ENCODE results near the gene SLC22A31.
"Not testable (repeated sequence)": the region's sequence is repeated elsewhere in the genome, so short reads cannot be mapped to it uniquely, and the experiment has no call there.

The SLC22A31 gene

DNA sequence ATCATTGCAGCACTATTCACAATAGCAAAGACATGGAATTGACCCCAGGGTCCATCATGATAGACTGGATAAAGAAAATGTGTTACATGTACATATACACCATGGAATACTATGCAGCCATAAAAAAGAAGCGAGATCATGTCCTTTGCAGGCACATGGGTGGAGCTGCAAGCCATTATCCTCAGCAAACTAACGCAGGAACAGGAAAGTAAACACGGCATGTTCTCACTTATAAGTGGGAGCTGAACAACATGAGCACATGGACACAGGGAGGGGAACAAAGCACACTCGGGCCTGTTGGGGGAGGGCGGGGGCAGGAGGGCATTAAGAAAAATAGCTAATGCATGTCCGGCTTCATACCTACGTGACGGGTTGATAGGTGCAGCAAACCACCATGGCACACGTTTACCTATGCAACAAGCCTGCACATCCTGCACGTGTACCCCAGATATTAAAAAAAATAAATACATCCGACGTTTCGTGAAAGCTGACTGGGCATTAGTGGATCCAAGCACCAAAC, 46.1 kb upstream of the SLC22A31 start:
- ATAC-seq, result no peak
- TF ChIP-seq RARB (CRISPR knock-in tag; IDR thresholded peaks at IDR 0.05) (no peak), ESRRG (CRISPR knock-in tag; IDR thresholded peaks at IDR 0.05) (no peak), ISL1 (CRISPR knock-in tag; IDR thresholded peaks at IDR 0.05) (no peak), ARNTL (CRISPR knock-in tag; IDR thresholded peaks at IDR 0.05; ENCODE audit: borderline replicate concordance, low read depth) (no peak), CSDC2 (CRISPR knock-in tag; IDR thresholded peaks at IDR 0.05) (no peak), GLIS3 (CRISPR knock-in tag; IDR thresholded peaks at IDR 0.05) (no peak)
- TF ChIP-seq, protein P1, sequence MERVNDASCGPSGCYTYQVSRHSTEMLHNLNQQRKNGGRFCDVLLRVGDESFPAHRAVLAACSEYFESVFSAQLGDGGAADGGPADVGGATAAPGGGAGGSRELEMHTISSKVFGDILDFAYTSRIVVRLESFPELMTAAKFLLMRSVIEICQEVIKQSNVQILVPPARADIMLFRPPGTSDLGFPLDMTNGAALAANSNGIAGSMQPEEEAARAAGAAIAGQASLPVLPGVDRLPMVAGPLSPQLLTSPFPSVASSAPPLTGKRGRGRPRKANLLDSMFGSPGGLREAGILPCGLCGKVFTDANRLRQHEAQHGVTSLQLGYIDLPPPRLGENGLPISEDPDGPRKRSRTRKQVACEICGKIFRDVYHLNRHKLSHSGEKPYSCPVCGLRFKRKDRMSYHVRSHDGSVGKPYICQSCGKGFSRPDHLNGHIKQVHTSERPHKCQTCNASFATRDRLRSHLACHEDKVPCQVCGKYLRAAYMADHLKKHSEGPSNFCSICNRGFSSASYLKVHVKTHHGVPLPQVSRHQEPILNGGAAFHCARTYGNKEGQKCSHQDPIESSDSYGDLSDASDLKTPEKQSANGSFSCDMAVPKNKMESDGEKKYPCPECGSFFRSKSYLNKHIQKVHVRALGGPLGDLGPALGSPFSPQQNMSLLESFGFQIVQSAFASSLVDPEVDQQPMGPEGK (CRISPR knock-in tag; IDR thresholded peaks at IDR 0.05; ENCODE audit: borderline replicate concordance), result no peak

DNA sequence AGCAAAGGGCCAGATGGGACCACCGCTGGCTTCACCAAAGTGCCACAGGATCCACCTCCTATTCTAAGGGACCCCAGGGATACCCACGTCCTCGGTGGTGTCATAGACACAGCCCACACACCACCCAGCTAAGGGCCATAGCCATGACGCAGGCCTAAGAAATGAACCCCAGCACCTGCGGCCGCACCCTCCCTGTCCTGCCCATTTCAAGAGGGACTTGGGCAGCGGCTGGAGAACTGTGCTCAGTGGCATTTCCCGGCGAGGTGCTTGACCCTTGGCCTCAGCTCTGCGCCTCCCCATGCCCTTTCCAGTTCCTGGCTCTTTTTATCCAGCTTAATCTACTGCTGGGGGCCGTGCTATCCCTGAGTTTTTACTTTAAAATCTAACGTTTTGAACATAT, 44.4 kb upstream of the SLC22A31 start:
- TF ChIP-seq SNAI2 (CRISPR knock-in tag; IDR thresholded peaks at IDR 0.05) (no peak), GLIS3 (CRISPR knock-in tag; IDR thresholded peaks at IDR 0.05) (no peak), OSR1 (CRISPR knock-in tag; IDR thresholded peaks at IDR 0.05) (no peak), ISL1 (CRISPR knock-in tag; IDR thresholded peaks at IDR 0.05) (no peak), PPARA (CRISPR knock-in tag; IDR thresholded peaks at IDR 0.05; ENCODE audit: borderline replicate concordance) (no peak), ESRRG (CRISPR knock-in tag; IDR thresholded peaks at IDR 0.05) (no peak), TCF4 (CRISPR knock-in tag; IDR thresholded peaks at IDR 0.05; ENCODE audit: borderline replicate concordance) (no peak), RARB (CRISPR knock-in tag; IDR thresholded peaks at IDR 0.05) (no peak), ZC3H10 (CRISPR knock-in tag; IDR thresholded peaks at IDR 0.05) (no peak)
- TF ChIP-seq, protein P2, sequence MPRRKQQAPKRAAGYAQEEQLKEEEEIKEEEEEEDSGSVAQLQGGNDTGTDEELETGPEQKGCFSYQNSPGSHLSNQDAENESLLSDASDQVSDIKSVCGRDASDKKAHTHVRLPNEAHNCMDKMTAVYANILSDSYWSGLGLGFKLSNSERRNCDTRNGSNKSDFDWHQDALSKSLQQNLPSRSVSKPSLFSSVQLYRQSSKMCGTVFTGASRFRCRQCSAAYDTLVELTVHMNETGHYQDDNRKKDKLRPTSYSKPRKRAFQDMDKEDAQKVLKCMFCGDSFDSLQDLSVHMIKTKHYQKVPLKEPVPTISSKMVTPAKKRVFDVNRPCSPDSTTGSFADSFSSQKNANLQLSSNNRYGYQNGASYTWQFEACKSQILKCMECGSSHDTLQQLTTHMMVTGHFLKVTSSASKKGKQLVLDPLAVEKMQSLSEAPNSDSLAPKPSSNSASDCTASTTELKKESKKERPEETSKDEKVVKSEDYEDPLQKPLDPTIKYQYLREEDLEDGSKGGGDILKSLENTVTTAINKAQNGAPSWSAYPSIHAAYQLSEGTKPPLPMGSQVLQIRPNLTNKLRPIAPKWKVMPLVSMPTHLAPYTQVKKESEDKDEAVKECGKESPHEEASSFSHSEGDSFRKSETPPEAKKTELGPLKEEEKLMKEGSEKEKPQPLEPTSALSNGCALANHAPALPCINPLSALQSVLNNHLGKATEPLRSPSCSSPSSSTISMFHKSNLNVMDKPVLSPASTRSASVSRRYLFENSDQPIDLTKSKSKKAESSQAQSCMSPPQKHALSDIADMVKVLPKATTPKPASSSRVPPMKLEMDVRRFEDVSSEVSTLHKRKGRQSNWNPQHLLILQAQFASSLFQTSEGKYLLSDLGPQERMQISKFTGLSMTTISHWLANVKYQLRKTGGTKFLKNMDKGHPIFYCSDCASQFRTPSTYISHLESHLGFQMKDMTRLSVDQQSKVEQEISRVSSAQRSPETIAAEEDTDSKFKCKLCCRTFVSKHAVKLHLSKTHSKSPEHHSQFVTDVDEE (CRISPR knock-in tag; IDR thresholded peaks at IDR 0.05), result no peak
- TF ChIP-seq, protein P3, sequence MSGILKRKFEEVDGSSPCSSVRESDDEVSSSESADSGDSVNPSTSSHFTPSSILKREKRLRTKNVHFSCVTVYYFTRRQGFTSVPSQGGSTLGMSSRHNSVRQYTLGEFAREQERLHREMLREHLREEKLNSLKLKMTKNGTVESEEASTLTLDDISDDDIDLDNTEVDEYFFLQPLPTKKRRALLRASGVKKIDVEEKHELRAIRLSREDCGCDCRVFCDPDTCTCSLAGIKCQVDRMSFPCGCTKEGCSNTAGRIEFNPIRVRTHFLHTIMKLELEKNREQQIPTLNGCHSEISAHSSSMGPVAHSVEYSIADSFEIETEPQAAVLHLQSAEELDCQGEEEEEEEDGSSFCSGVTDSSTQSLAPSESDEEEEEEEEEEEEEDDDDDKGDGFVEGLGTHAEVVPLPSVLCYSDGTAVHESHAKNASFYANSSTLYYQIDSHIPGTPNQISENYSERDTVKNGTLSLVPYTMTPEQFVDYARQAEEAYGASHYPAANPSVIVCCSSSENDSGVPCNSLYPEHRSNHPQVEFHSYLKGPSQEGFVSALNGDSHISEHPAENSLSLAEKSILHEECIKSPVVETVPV (CRISPR knock-in tag; IDR thresholded peaks at IDR 0.05), result no peak
- TF ChIP-seq, protein P4, sequence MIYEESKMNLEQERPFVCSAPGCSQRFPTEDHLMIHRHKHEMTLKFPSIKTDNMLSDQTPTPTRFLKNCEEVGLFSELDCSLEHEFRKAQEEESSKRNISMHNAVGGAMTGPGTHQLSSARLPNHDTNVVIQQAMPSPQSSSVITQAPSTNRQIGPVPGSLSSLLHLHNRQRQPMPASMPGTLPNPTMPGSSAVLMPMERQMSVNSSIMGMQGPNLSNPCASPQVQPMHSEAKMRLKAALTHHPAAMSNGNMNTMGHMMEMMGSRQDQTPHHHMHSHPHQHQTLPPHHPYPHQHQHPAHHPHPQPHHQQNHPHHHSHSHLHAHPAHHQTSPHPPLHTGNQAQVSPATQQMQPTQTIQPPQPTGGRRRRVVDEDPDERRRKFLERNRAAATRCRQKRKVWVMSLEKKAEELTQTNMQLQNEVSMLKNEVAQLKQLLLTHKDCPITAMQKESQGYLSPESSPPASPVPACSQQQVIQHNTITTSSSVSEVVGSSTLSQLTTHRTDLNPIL (CRISPR knock-in tag; IDR thresholded peaks at IDR 0.05; ENCODE audit: low read depth), result no peak
- TF ChIP-seq, protein P1 (CRISPR knock-in tag; IDR thresholded peaks at IDR 0.05; ENCODE audit: borderline replicate concordance), result no peak
- no peak for ATAC-seq

DNA sequence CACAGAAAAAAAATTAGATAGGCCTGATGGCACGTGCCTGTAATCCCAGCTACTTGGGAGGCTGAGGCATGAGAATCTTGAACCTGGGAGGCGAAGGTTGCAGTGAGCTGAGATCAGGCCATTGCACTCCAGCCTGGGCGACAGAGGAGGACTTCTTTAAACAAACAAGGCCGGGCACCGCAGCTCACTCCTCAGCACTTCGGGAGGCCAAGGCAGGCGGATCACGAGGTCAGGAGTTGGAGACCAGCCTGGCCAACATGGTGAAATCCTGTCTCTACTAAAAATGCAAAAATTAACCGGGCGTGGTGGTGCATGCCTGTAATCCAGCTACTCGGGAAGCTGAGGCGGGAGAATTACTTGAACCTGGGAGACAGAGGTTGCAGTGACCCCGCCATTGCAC, 43.9 kb upstream of the SLC22A31 start:
- not testable (repeated sequence) for ATAC-seq

DNA sequence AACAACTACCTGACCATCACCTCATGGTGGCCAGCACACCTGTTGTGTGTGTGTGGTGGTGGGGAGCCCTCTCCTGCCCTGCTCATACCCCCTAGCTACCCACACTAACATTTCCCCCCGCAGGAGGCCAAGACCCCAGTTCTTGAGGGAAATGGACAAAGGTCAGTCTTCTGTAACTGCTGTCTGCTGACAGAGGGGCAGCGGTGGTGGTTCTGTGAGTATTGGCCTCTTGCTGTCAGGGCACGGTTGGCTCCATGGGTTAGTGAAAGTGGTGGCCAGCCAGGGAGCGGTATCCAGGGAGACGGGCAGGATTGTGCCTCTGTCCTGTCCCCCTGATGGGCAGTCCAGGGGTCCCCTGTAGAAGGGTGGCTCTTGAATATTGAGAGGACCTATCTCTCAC, 43.3 kb upstream of the SLC22A31 start:
- ATAC-seq, result no peak
- TF ChIP-seq ZFP30 (CRISPR knock-in tag; IDR thresholded peaks at IDR 0.05), result no peak
- TF ChIP-seq, protein P5, sequence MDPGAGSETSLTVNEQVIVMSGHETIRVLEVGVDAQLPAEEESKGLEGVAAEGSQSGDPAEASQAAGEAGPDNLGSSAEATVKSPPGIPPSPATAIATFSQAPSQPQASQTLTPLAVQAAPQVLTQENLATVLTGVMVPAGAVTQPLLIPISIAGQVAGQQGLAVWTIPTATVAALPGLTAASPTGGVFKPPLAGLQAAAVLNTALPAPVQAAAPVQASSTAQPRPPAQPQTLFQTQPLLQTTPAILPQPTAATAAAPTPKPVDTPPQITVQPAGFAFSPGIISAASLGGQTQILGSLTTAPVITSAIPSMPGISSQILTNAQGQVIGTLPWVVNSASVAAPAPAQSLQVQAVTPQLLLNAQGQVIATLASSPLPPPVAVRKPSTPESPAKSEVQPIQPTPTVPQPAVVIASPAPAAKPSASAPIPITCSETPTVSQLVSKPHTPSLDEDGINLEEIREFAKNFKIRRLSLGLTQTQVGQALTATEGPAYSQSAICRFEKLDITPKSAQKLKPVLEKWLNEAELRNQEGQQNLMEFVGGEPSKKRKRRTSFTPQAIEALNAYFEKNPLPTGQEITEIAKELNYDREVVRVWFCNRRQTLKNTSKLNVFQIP (CRISPR knock-in tag; IDR thresholded peaks at IDR 0.05; ENCODE audit: borderline replicate concordance, low read depth), result no peak
- no peak for TF ChIP-seq ESRRG (CRISPR knock-in tag; IDR thresholded peaks at IDR 0.05)
- no peak for TF ChIP-seq ZC3H10 (CRISPR knock-in tag; IDR thresholded peaks at IDR 0.05)
- TF ChIP-seq, protein P3 (CRISPR knock-in tag; IDR thresholded peaks at IDR 0.05), result no peak
- TF ChIP-seq CSDC2 (CRISPR knock-in tag; IDR thresholded peaks at IDR 0.05), result no peak
- TF ChIP-seq ZNF70 (CRISPR knock-in tag; IDR thresholded peaks at IDR 0.05), result no peak
- no peak for TF ChIP-seq ZFP3 (CRISPR knock-in tag; IDR thresholded peaks at IDR 0.05)
- TF ChIP-seq ZNF8 (CRISPR knock-in tag; IDR thresholded peaks at IDR 0.05), result no peak
- TF ChIP-seq TOX (CRISPR knock-in tag; IDR thresholded peaks at IDR 0.05; ENCODE audit: borderline replicate concordance), result no peak
- no peak for TF ChIP-seq ARNTL (CRISPR knock-in tag; IDR thresholded peaks at IDR 0.05; ENCODE audit: borderline replicate concordance, low read depth)
- no peak for TF ChIP-seq OSR1 (CRISPR knock-in tag; IDR thresholded peaks at IDR 0.05)
